ENCODE data around the gene GP2.

DNA sequence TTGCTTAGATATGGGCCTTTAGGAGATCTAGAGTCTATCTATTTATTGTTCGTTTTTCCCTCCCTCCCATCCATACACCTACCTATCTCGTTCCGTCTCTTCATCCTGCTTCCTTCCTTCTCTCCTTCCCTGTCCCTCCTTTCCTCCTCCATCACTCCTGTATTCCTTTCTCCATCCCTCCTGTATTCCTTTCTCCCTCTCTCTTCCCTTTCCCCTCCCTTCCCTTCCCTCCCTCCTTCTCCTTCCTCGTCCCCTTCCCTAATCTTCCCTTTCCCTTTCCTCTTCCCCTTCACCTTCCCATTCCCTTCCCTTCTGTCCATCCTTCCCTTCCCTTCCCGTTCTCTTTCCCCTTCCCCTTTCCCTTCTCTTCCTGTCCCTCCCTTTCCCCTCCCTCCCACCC, 10.6 kb downstream of the GP2 start:
- no peak for TF ChIP-seq POLR2AphosphoS5 (IDR thresholded peaks at IDR 0.05; ENCODE audit: insufficient read depth in 1 of 2, low read depth in 1 of 2)
- TF ChIP-seq CTCF (IDR thresholded peaks at IDR 0.05), result no peak
- no peak for TF ChIP-seq POLR2A (IDR thresholded peaks at IDR 0.05)
